GM21723 (cell line): ENCODE results near the gene ZNF101.
A peak's percentile ranks its signal among the peaks of the same experiment; 100 is the strongest.

Source experiments
- ATAC-seq: cut with Tn5 transposase; IDR thresholded peaks from one replicate; pipeline ENCODE4 v1.9.1; 2021; ENCODE audit warnings: mild to moderate bottlenecking, moderate library complexity; ENCODE audit not compliant: unreplicated experiment

The ZNF101 gene

DNA sequence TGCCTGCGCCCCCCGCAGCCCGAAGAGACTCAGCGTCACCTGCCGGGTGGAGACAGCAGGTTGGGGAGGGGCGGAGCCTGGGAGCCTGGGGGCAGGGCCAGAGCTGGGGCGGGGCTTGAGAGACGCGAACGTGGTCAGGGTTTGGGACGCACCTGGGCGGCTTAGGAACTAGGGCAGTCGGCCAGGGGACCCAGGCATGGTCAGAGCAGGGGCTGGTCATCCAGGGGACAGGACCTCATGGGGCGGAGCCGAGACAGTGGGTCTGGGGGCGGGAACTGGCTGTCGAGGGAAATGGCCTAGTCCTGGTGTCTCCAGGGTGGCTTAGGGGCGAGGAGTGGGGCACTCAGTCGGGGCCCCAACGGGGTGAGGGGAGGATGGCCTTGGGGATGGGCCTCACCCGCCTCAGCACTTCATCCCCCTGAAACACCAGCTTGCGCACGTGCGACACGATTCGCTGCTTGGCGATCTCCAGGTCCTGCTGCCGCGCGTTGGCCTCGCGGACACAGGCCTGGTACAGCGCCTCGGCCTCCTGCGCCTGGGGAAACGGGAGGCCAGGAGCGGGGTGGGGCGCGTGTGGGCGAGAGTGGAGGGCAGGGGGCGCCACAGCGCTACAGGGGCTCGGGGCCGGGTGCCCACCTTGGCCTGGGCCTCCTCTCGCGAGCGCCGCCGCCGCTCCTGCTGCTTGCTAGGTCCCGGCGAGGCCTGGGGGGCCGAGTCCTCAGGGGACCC, 31.0 kb upstream of the ZNF101 start:
- no peak for ATAC-seq

DNA sequence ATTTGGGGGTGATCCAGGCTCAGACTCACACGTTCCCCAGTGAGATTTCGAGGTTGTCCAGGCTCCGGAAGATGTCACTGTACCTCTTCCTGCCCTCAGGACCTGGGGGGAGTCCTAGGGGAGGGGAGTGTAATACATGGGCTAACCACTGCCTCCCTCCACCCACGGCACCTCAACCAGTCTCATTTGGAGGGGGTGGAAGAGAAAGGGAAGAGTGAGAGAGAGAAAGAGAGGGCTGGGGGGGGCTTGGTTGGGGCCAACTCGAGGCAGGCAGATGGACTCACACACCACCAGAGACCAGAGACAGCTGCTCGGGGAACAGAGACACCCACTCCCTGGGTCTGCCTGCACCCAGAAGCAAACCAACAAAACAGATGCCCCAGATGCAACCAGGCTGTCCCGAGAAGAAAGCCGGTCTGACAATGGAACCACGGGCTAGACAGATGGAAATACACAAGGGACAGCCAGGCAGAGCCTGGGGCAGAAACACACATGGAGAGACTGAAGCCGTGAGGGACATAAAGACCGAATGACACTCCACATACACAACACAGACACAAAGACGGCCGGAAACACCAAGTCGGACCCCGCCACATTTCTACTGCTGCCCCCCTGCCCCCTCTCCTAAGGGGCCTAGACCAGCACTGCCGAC, 26.0 kb upstream of the ZNF101 start:
- peak; percentile 20 for ATAC-seq

DNA sequence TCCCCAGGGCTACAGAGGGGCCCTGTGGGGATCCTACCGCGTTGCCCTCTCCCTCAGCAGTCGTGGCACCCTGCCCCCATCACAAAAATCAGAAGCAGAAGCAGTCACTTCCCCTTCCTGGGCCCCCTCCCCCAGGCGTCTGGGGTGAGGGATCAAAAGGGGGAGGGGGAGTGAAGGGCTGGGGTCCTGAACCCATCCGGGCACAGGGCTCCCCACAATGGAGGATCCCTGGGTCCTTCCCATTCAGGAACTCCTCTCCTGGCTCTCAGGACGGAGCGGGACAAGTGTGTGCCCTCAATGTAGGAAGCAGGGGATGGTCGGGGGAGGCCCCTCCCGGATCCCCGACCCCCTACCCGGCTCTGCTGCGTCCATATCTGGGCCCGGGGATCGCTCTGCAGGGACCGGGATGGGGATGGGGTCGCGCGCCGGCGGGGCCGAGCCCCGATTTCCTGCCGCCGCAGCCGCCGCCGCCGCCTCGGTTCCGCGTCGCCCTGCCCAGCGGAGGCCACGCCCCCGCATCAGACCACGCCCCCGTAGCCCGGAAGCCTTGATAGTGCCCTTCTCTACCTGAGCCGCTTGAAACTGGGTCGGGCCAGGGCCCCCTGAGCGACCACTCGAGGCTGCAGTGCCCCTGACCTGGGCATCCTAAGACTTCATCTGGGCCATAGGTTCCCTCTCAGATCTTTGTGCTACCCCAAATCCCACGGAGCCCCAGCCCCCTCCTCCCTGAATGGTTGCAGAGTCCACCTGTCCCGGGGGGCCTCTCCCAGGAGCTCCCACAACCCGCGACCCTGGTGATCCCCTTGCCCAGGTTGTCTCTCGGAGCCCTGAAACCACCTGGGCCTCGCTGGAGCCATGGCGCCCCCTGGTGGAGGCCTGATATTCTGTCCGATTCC, 25.2 kb upstream of the ZNF101 start, which contains the start of gene GMIP:
Gene GMIP, minus strand, starts transcription at position 500 of the 896 bp plus-strand sequence. Its CDS starts 128 bp downstream, at position 372.
- ATAC-seq = peak; percentile 81

DNA sequence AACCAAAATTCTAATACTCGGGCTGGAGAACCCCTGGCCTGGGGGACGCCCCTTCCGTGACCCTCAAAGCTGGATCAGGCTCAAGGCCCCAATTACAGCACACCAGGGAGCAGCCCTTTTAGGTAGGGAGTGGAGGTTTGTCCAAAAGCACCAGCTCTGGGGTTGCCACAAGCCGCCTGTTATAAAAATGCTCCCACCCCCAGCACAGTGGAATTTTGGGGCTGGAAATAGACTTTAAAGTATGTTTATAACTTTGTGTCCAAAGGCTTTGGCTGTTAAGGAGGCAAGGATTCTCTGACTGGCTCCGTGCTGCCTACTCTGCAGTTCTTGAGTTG, 24.6 kb upstream of the ZNF101 start:
- no peak for ATAC-seq

DNA sequence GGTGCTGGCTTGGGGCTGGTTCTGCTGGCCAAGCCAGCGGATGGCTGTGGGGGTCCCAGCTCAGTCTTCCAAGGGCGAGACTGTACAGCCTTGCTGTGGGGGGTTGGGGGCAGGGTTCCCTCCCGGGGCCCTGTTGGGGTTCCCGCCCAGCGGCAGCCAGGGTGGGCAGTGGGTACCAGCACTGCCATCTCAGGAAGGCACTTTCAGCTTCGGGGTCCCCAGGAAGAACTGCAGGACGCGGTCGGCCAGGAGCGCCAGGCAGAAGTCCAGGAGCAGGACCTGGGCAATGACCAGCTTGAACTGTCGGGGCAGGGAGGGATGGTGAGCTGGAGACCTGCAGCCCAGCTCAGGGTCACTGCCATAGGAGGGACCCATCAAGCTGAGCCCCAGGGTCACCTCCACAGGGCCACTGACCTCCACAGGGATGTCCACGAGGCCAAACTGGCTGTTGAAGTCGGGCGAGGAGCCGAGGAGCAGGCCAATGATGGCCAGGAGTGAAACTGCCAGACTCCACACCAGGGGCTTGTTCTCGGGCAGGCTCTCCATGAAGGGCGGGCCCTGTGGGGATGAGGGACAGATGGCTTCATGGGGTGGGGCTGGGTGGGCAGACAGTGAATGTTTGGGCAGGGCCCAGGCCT, 23.3 kb upstream of the ZNF101 start:
- no peak for ATAC-seq

DNA sequence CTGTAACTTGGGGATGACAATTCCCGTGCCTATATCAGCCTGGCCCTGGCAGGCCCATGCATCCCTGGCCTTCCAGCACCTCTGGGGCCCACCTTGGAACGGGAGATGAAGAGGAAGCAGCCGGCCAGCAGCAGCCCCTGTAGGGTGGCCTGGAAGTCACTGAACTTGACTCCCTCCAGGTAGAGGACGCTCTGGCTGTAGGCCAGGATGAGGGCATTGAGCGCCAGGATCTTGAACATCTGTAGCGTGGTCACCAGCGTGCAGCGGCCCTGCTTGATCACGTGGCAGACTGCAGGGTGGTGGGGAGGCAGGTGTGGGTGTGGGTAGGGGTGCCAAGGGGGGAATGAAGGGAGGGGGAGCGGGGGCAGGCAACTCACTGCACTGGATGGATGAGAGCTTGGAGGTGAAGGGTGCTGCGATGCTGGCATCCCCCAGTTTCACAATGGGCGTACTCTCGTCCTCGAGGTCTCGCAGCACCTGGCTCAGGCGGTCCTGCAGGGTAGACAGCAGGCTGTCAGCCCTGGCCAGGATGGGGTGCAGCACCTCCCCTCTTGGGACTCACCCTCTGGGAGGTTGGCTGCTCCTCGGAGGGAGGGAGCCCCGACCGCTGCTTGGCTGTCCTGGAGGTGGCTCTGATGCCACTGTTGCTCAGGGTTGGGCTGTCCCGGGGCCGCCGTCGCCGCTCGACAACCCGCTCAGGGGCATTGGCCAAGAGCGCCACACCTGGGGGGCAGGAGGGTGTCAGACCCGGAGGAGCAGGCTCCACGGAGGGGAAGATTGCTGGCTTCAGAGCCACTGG, 21.4 kb upstream of the ZNF101 start:
- ATAC-seq = no peak

DNA sequence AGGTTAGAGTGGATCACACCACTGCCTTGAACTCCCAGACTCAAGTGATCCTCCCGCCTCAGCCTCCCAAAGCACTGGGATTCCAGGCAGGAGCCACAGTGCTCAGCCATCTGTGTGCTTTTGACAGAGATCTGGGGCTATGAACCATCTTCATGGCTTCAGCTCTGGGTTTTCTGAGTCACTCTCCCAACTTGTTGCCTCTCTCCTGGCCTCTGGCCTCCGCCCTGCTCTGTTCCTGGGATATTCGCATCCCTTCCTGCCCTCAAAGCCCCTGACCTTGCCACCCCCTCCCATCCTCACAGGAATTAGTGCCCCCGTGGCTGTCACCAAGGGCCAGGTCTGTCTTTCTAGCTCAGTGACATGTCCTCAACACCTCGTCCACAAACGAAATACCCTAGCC, 19.5 kb upstream of the ZNF101 start:
- ATAC-seq = no peak

DNA sequence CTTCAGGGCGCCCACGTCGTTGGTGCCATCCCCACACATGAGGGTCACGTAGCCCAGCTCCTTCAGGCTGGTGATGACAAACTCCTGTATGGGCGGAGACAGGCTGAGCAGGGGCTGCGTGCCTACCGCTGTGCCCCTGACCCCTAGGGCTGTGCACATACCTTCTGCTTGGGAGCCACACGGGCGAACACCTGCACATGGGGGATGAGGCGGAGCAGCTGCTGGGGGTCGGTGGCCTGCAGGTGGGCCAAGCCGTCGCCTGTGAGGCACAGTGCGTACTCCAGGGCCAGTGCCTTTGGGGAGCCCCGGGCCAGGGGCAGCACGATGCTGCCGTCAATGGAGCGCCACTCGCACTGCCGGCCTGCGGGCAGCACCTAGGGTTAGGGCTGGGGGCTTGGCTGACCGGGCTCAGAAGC, 19.1 kb upstream of the ZNF101 start:
- no peak for ATAC-seq

DNA sequence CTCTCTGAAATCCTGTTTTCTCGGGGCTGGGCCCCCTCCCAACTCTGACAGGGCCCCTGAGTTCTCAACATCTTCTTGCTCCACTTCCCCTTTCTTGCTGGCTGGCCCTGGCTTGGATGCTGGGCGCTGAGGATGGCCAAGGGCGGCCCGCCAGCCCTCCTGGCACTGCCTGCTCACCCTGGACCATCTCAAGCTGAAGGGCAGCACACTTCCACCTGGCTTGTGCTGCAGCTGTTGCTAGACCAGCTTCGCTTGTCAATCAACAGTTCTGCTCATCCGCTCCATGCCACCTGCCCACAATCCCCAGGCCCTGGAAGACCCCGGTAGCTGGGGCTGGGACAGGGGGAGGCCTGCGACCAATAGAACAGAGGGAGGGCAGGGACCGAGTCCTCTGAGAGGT, 18.3 kb upstream of the ZNF101 start:
- ATAC-seq = no peak

DNA sequence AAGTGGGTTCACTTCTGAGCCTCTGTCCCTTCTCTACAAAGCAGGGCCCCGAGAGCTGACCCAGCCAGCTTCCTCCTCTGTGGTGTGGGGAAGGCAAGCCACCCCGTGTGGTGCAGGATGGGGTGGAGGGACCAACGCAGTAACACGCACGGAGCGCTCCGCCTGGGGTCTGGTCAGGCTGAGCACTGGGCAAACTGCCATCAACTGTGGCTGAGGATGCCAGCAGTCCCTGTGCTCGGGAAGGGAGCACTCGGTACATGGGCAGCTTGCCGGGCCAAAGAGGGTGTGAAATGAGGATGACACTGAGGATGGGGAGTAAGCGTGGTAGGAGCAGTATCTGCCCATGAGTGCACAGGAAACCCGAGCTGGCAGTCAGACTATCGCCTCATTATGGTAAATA, 17.6 kb upstream of the ZNF101 start:
- ATAC-seq = no peak

DNA sequence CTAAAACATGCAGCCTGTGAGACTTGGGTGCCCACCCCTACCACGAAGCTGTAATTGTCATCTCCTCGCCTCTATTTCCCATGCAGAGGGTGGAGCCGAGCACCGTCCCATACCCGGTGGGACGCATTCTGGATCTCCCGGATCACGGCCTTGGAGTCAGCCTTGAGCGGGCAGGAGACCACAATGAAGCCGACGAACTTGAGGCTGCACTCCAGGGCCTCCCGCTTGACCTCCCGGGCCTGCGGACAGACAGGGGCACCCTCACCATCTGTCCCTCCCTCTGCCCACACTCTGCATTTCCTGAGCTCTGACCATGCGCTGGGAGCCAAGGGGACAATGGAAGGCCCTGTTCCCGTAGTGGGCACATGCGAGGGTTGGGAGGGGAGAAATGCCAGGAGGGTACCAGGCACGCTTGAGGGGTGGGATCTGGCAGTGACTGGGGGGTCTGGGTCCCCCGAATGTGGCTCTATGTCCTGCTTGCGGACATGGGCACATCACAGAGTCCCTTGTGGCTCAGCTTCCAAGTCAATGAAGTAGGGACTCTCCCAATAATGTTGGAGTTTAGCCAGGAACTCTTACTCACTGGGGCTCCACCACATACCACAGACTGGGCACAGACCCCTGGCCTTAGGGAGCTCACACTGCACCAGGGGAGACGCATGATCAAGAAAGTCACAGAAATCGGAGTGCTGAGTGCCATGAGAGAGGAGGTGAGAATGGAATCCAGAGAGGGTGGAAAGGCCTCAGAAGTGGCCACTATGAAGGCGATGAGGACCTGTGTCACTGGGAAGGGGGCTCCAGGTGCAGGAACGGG, 15.9 kb upstream of the ZNF101 start:
- ATAC-seq = no peak

DNA sequence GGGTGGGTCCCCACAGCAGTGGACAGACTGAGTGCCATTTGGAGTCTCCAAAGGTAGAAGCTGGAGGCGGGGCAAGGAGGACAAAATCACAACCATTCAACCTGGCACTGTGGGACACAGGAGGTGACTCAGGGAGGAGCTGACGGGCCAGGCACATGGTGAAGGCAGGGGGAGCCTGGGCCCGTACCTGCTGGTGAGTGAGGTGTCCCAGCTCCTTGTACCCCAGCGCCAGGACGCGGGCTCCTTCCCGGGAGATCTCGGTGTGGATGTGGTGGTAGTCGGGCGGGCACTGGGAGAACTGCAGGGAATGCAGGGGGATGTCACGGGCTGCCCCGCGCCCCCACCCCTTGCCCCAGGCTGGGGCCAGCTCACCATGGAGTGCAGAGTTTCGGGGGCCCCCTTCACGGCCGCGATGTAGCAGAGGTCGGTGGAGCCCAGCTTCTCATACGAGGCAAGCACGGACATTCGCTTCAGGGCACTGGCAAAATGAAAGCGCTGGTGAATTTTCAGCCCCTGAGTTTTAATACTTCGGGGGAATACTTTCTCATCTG, 15.0 kb upstream of the ZNF101 start:
- ATAC-seq = no peak

DNA sequence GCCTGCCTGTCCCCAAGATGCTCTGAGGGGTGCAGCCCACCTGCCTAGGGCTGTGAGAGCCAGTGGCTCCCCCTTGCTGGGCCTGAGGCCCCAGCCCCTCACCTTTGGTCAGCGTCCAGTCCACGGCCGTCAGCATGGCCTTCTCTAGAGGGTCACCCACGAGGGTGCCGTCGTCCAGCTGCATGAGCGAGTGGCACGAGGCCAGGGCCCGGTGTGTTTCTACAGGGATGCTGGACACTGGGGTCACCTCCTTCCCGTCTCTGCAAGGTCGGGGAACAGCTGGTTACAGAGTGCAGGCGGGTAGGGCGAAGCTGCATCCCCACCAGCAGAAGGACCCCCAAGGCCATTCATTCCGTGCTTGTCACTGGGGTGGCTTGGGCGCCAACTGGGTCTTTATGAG, 14.2 kb upstream of the ZNF101 start:
- no peak for ATAC-seq

DNA sequence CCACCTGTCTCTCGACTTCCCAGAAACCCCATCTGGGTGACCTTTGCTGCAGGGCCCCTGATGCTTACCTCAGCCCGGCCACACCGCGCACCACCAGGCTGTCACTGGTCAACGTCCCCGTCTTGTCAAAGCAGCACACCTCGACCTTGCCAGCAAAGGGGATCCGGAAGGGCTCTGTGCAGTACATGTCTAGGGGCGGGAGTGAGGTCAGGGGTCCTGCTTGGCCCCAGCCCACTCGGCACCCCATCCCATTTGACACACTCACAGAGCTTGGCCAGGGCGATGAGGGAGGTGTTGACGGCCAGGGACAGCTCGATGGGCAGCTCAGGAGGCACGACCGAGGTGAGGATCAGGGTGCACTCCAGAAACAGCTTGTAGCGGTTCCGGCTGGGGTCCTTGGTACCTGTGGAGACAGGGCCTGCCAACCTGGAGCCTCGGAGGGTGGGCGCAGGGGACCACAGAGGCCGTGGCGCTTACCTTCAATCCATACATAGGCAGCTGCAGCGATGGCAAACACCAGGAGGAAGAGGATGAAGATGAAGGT, 13.5 kb upstream of the ZNF101 start:
- ATAC-seq = no peak

DNA sequence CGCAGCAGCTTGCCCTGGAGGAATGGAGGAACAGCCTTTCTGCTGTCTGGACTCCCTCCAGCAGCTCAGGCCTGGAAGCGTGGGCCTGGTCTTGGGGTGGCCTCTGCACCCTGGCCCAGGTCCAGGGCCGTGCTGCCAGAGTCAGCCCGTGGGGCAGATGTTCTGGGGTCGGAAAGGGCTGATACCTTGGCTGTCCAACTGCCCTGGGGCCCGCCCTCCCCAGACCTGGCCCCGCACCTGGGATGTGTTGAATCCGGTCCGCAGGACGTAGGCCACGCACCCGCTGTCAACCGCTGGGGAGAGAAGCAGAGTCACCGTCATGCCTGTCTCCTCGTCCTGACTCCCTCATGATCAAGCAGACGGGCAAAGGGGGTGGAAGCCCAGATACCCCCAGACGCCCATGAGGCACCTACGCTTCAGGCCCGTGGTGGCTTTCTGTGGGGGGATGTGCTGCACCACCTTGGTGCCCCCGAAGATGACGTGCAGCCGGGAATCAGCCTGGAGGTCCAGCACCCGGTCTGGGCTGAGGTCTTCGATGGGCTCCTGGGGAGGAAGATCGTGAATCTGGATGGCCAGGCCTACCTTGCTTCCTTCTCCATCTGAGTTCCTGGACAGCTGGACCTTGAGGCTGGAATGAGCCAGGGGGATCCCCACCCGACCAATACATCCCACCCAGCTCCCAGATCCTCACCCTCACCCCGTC, 12.8 kb upstream of the ZNF101 start:
- ATAC-seq = no peak

DNA sequence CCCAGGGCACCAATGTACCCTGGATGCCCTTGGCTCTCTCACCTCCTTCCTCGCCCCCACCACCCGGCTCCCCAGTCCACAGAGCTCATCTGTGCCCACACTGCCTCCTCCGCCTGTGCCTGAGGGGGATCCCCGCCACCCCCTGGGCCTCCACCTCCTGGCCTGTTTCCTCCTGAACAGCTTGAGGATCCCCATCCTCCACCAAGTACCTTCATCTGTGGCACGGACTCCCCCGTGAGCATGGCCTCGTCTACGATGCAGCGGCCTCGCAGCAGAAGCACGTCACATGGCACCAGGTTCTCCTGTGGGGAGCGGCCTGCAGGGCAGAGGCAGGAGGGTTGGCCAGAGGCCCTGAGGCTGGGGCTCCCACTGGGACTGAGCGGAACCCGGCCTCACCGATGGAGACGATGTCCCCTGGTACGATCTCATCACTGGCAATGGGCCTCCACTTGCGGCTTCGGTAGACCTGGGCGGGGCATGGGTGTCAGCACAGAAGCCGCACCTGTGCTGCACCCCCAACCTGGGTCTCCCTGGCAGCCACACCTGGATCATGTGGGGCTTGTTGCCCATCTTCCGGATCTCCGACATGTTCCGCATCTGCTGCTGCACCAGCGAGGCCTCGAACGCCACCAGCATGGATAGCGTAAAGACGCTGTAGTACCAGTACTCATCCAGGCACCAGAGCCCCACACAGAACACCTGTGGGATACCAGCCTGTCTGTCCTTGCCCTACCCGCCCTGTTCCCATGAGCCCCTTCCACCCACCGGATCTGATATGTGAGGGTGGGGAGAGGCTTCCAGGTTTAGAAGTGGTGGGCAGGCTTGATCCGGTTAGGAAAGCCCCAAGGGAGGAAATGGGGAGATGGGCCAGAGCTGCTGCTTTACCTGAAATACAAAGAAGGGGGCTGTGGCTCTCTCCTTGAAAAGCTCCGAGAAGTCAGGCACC, 11.9 kb upstream of the ZNF101 start:
- ATAC-seq = no peak

DNA sequence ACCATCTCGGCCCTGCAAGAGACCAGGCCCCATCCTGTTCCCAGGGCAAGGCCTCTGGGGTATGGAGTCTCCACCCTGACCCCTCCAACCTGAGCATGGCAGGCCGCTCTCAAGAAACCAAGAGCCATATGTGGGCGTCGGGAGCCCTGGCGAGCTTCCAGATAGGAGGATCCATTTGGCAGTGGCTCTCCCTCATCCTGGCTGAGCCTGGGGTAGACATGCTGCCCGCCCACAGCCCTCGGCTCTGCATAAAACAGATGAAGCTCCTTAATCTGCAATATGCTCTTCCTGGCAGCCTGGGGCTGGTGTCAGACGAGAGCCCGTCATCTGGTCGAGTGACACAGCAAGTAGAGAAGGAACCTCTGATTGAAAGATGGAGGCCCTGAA, 11.2 kb upstream of the ZNF101 start:
- no peak for ATAC-seq
